IMR-90 (cell line): ENCODE measurements around the gene NTMT1. TPM values are rescaled to one million over a fixed set of nuclear protein-coding genes. Genes with fewer than 3 reads are reported as not detected.

Experiments
- ATAC-seq: fragments of 200-7000 bp; cut with Tn5 transposase; 2 replicates; pipeline ENCODE4 v1.9.1; 2020; ENCODE audit warnings: low read depth, mild to moderate bottlenecking, moderate library complexity
- BruUV-seq: library from RNA; stranded (reverse); fragments of 400-500 nt; replicated peaks from 2 replicates; lab custom pipeline; 2021; lab: Mats Ljungman, UMichigan
- CTCF ChIA-PET: fragments of 300-600 bp; formaldehyde crosslinking; extraction: SDS; loops from one replicate; lab custom pipeline; 2021; ENCODE audit warnings: antibody characterized with exemption; lab: Yijun Ruan, JAX
- POLR2A ChIA-PET: fragments of 300-600 bp; sonication (Branson Sonifier 250); formaldehyde crosslinking; loops from one replicate; lab custom pipeline; 2022; ENCODE audit warnings: antibody characterized with exemption; ENCODE audit not compliant: unreplicated experiment; lab: Charles Lee
- DNase-seq: peaks from one replicate; pipeline ENCODE4 v3.0.0; 2013
- H2AFZ ChIP-seq: replicated peaks from 2 replicates; pipeline ENCODE3; 2013; ENCODE audit warnings: low read length, mild to moderate bottlenecking; ENCODE audit not compliant: poor library complexity
- H2AK5ac ChIP-seq: 2 replicates; pipeline ENCODE4 v1.6.1; 2013; ENCODE audit warnings: low read depth, low read length, inconsistent platforms
- H2AK9ac ChIP-seq: replicated peaks from 2 replicates; pipeline ENCODE3; 2013; ENCODE audit warnings: mild to moderate bottlenecking, low read depth, low read length, moderate library complexity; ENCODE audit not compliant: poor library complexity
- H2BK120ac ChIP-seq: 2 replicates; pipeline ENCODE4 v1.6.1; 2013; ENCODE audit warnings: low read depth, low read length, inconsistent platforms
- H2BK15ac ChIP-seq: 3 replicates; pipeline ENCODE4 v1.6.1; 2013; ENCODE audit warnings: low read depth, low read length, inconsistent platforms
- H2BK20ac ChIP-seq: 2 replicates; pipeline ENCODE4 v1.6.1; 2013; ENCODE audit warnings: low read depth, mild to moderate bottlenecking, inconsistent platforms, low read length, moderate library complexity
- H2BK5ac ChIP-seq: 2 replicates; pipeline ENCODE4 v1.6.1; 2013; ENCODE audit warnings: mild to moderate bottlenecking, low read depth, low read length, inconsistent platforms; ENCODE audit not compliant: poor library complexity, severe bottlenecking
- H3K14ac ChIP-seq: replicated peaks from 2 replicates; pipeline ENCODE4 v1.6.1; 2013; ENCODE audit warnings: low read depth, low read length, inconsistent platforms
- H3K18ac ChIP-seq: 2 replicates; pipeline ENCODE4 v1.6.1; 2013; ENCODE audit warnings: low read depth, low read length, control low read depth
- H3K23ac ChIP-seq: 2 replicates; pipeline ENCODE4 v1.6.1; 2013; ENCODE audit warnings: low read depth, low read length, inconsistent platforms
- H3K27ac ChIP-seq: 2 replicates; pipeline ENCODE4 v1.5.1; 2013; ENCODE audit warnings: mild to moderate bottlenecking, control low read depth, low read length; ENCODE audit not compliant: insufficient read depth
- H3K27me3 ChIP-seq: 2 replicates; pipeline ENCODE4 v1.6.1; 2013; ENCODE audit warnings: low read length; ENCODE audit not compliant: control insufficient read depth, insufficient read depth
- H3K36me3 ChIP-seq: 2 replicates; pipeline ENCODE4 v1.6.1; 2013; ENCODE audit warnings: low read length, mixed read lengths; ENCODE audit not compliant: control insufficient read depth, insufficient read depth
- H3K4ac ChIP-seq: 2 replicates; pipeline ENCODE4 v1.6.1; 2013; ENCODE audit warnings: low read depth, low read length, inconsistent platforms
- H3K4me1 ChIP-seq: 2 replicates; pipeline ENCODE4 v1.6.1; 2013; ENCODE audit warnings: low read length, mixed read lengths; ENCODE audit not compliant: control insufficient read depth, insufficient read depth
- H3K4me2 ChIP-seq: 2 replicates; pipeline ENCODE4 v1.6.1; 2013; ENCODE audit warnings: low read depth, mild to moderate bottlenecking, control low read depth, low read length, moderate library complexity
- H3K4me3 ChIP-seq: 2 replicates; pipeline ENCODE4 v1.5.1; 2013; ENCODE audit warnings: low read depth, mild to moderate bottlenecking, control low read depth, low read length, moderate library complexity; ENCODE audit not compliant: insufficient read depth
- H3K56ac ChIP-seq: 2 replicates; pipeline ENCODE4 v1.6.1; 2013; ENCODE audit warnings: low read length, inconsistent platforms; ENCODE audit not compliant: insufficient read depth; ENCODE audit errors: extremely low read depth
- H3K79me1 ChIP-seq, 2 experiments: 2 replicates each; pipeline ENCODE4 v1.6.1; 2013; ENCODE audit warnings: low read length in 2 of 2, inconsistent platforms in 1 of 2, low read depth in 1 of 2
- H3K9ac ChIP-seq: 2 replicates; pipeline ENCODE4 v1.6.1; 2013; ENCODE audit warnings: low read depth, low read length, control low read depth
- H3K9me1 ChIP-seq: 2 replicates; pipeline ENCODE4 v1.6.1; 2013; ENCODE audit warnings: low read length, inconsistent platforms; ENCODE audit not compliant: insufficient read depth
- H3K9me3 ChIP-seq: 2 replicates; pipeline ENCODE4 v1.6.1; 2013; ENCODE audit warnings: low read length; ENCODE audit not compliant: control insufficient read depth, insufficient read depth
- H4K20me1 ChIP-seq: 2 replicates; pipeline ENCODE4 v1.6.1; 2013; ENCODE audit warnings: low read length, inconsistent platforms; ENCODE audit not compliant: insufficient read depth
- H4K5ac ChIP-seq: 2 replicates; pipeline ENCODE4 v1.6.1; 2013; ENCODE audit warnings: mild to moderate bottlenecking, low read depth, low read length, control low read depth
- H4K8ac ChIP-seq, 2 experiments: 2 replicates each; pipeline ENCODE4 v1.6.1; 2013; ENCODE audit warnings: low read depth in 2 of 2, low read length in 2 of 2, control low read depth in 1 of 2, inconsistent platforms in 1 of 2
- H4K91ac ChIP-seq: 2 replicates; pipeline ENCODE4 v1.6.1; 2013; ENCODE audit warnings: low read depth, low read length, inconsistent platforms; ENCODE audit not compliant: insufficient read depth
- BHLHE40 ChIP-seq: fragments of 150-350 bp; IDR thresholded peaks from 2 replicates; pipeline ENCODE4 v1.6.1; 2016; ENCODE audit warnings: mild to moderate bottlenecking, low read depth, low read length
- CEBPB ChIP-seq: IDR thresholded peaks from 2 replicates; pipeline ENCODE4 v1.6.1; 2012; ENCODE audit warnings: low read depth, low read length, improper control_type of control experiment
- CTCF ChIP-seq: conservative IDR thresholded peaks from 2 replicates; pipeline ENCODE4 v1.5.1; 2012; ENCODE audit warnings: mild to moderate bottlenecking, low read depth, low read length, improper control_type of control experiment
- ELK1 ChIP-seq: fragments of 150-350 bp; IDR thresholded peaks from 2 replicates; pipeline ENCODE4 v1.6.1; 2016; ENCODE audit warnings: low read depth, mild to moderate bottlenecking, low read length, moderate library complexity, borderline replicate concordance
- MAFK ChIP-seq: IDR thresholded peaks from 2 replicates; pipeline ENCODE4 v1.6.1; 2012; ENCODE audit warnings: low read depth, low read length, improper control_type of control experiment
- NFE2L2 ChIP-seq: fragments of 150-350 bp; IDR thresholded peaks from 2 replicates; pipeline ENCODE4 v1.6.1; 2016; ENCODE audit warnings: low read depth, mild to moderate bottlenecking, low read length
- POLR2A ChIP-seq: IDR thresholded peaks from 2 replicates; pipeline ENCODE4 v1.6.1; 2012; ENCODE audit warnings: mild to moderate bottlenecking, low read depth, low read length
- RAD21 ChIP-seq: IDR thresholded peaks from 2 replicates; pipeline ENCODE4 v1.6.1; 2012; ENCODE audit warnings: low read length, improper control_type of control experiment
- RFX5 ChIP-seq: IDR thresholded peaks from 2 replicates; pipeline ENCODE4 v1.8.0; 2012; ENCODE audit warnings: low read depth, mild to moderate bottlenecking, low read length, moderate library complexity
- SMC3 ChIP-seq: fragments of 150-350 bp; IDR thresholded peaks from 2 replicates; pipeline ENCODE4 v1.6.1; 2016; ENCODE audit warnings: low read depth, mild to moderate bottlenecking, antibody characterized with exemption, low read length, moderate library complexity
- USF2 ChIP-seq: fragments of 150-350 bp; IDR thresholded peaks from 2 replicates; pipeline ENCODE4 v1.6.1; 2017; ENCODE audit warnings: mild to moderate bottlenecking, antibody characterized with exemption, low read length, low read depth
- WGBS, 2 experiments: methylation state at CpG; one replicate each; pipeline versions ENCODE4 v1.1.5 to v1.1.7; 2013; ENCODE audit warnings: missing lambda C conversion rate in 2 of 2; ENCODE audit not compliant: insufficient read length in 1 of 2; ENCODE audit errors: extremely low coverage in 2 of 2; 5-methylcytosine and 5-hydroxymethylcytosine counted together
- dilution Hi-C: fragments of 300-500 bp; cut with HindIII; formaldehyde crosslinking; loops from one replicate; pipeline ENCODE4 v1.14.3; 2018; ENCODE audit warnings: low sequenced_read_pairs; ENCODE audit not compliant: unreplicated experiment
- in situ Hi-C: fragments of 300-500 bp; cut with MboI; formaldehyde crosslinking; loops from 3 replicates; pipeline ENCODE4 v1.14.3; 2019; ENCODE audit warnings: low sequenced_read_pairs, inconsistent platforms, mixed read lengths
- intact Hi-C: fragments of 100-400 bp; cut with micrococcal nuclease; formaldehyde crosslinking; loops from 2 replicates; pipeline ENCODE4 v1.10.0; 2022
- polyA plus RNA-seq, 3 experiments: library from polyadenylated mRNA; depleted of rRNA; stranded (reverse); fragments of >200 nt; gene quantifications; 2 replicates each; pipeline ENCODE4 v1.2.3, GENCODE V29; 2012; ENCODE audit warnings: low replicate concordance in 1 of 3
- total RNA-seq: library from RNA; depleted of rRNA; stranded (reverse); fragments of >200 nt; gene quantifications from 2 replicates; pipeline ENCODE4 v1.2.3, GENCODE V29; 2012

Gene NTMT1
- total and polyA plus RNA-seq, 2 of the 4 experiments (the other 2 are of a cell fraction): 68.1 to 88.1 TPM

- Histone ChIP-seq H3K4me2 (no peak overlapping the region), H2AFZ (peak overlapping the region; percentile 78), H3K9me1 (peaks cover 14% of the 10 kb centered on the region), H3K23ac (no peak overlapping the region; the same call in 1 of the 2 replicates), H3K4me3 (no peak overlapping the region), H4K20me1 (no peaks in the 10 kb centered on the region), H2BK15ac (peak overlapping the region; percentile 70; the same call in 2 of the 3 replicates), H3K79me1 (peaks cover 3 to 7% of the 10 kb centered on the region in 2 experiments; a peak in 3 of 4 replicates), H3K9me3 (no peaks in the 10 kb centered on the region), H3K27ac (no peak overlapping the region), H3K27me3 (no peaks in the 10 kb centered on the region), H3K18ac (no peak overlapping the region), H4K91ac (peak overlapping the region; percentile 83), H3K4ac (peak overlapping the region; percentile 75), H3K36me3 (no peaks in the 10 kb centered on the region), H3K56ac (no peak overlapping the region), H2BK5ac (peak overlapping the region; percentile 12), H2BK20ac (0 out of 2 replicates have a peak overlapping the region, but pooled peaks have one; percentile 36), H3K9ac (peak overlapping the region; percentile 25; the same call in 1 of the 2 replicates), H3K4me1 (peaks cover 12% of the 10 kb centered on the region), H4K8ac (peak overlapping the region; percentile 72 to 86; a peak in 3 of 4 replicates), H2AK5ac (peak overlapping the region; percentile 93), H4K5ac (no peak overlapping the region), H2AK9ac (peak overlapping the region; percentile 84), H3K14ac (peak overlapping the region; percentile 76; the same call in 1 of the 2 replicates), H2BK120ac (peak overlapping the region; percentile 91)
- CTCF ChIA-PET: no interaction called here
- TF ChIP-seq SMC3 (no peak), BHLHE40 (no peak), ELK1 (no peak), CTCF (no peak), MAFK (no peak), USF2 (no peak), RFX5 (no peak), RAD21 (no peak), NFE2L2 (no peak), CEBPB (no peak), POLR2A (no peak)
- ATAC-seq: no peak
- in situ Hi-C loops (loop anchor here (10.0 kb wide), 1 partner anchor 268 kb away; no protein-coding TSS in a partner anchor), dilution Hi-C loops (no loop called here), intact Hi-C loops (no loop called here)
- WGBS, 2 experiments: no CpG with 5 or more reads among the region's 10 CpGs
- no TSS peak for BruUV-seq
- POLR2A ChIA-PET: no interaction called here
- DNase-seq: no peak
Observed at GRCh38 chr9:129602598-129603415, 23.2 kb upstream of the NTMT1 start.
